Endothelial cell of umbilical vein (primary cell): ENCODE data around the gene WIZ. TPM values are rescaled to one million over a fixed set of nuclear protein-coding genes. Genes with fewer than 3 reads are reported as not detected.

Source experiments
- BruUV-seq: library from RNA; stranded (reverse); fragments of 400-500 nt; replicated peaks from 2 replicates; lab custom pipeline; 2021; lab: Mats Ljungman, UMichigan
- CTCF ChIA-PET: fragments of 300-600, 350-600 bp; sonication (Branson Sonifier 250); formaldehyde crosslinking; loops from one replicate; lab custom pipeline; 2021; ENCODE audit warnings: antibody characterized with exemption, inconsistent platforms; lab: Charles Lee
- POLR2A ChIA-PET: fragments of 300-600, 350-600 bp; sonication (Branson Sonifier 250); formaldehyde crosslinking; loops from one replicate; lab custom pipeline; 2021; ENCODE audit warnings: antibody characterized with exemption, inconsistent platforms; lab: Charles Lee
- DNase-seq: peaks from one replicate; pipeline ENCODE4 v3.0.0-alpha.2; 2011; ENCODE audit warnings: low read depth, low spot score
- FAIRE-seq: peaks from 2 replicates; lab custom pipeline; 2011; peaks lifted over from hg19 to GRCh38; lab: Jason Lieb, UNC
- H2AFZ ChIP-seq: 2 replicates; pipeline ENCODE4 v1.6.0; 2012; ENCODE audit warnings: low read depth, low read length, control low read depth, inconsistent platforms
- H3K27ac ChIP-seq: 2 replicates; pipeline ENCODE4 v1.5.1; 2011; ENCODE audit warnings: low read depth, mild to moderate bottlenecking, control low read depth, low read length, moderate library complexity; ENCODE audit not compliant: insufficient read depth
- H3K27me3 ChIP-seq, 2 experiments: 2 replicates each; pipeline versions ENCODE4 v1.6.0 to v1.6.1; 2011; ENCODE audit warnings: low read length in 2 of 2, mixed read lengths in 1 of 2; ENCODE audit not compliant: control insufficient read depth in 2 of 2, insufficient read depth in 2 of 2
- H3K36me3 ChIP-seq, 2 experiments: 2 replicates in 1 of 2; 3 replicates in 1 of 2; pipeline ENCODE4 v1.5.1; 2011; ENCODE audit warnings: low read length in 2 of 2, mild to moderate bottlenecking in 1 of 2, moderate library complexity in 1 of 2; ENCODE audit not compliant: control insufficient read depth in 2 of 2, insufficient read depth in 2 of 2; ENCODE audit errors: extremely low read depth in 1 of 2
- H3K4me1 ChIP-seq: 3 replicates; pipeline ENCODE4 v1.5.1; 2011; ENCODE audit warnings: mild to moderate bottlenecking, low read length; ENCODE audit not compliant: control insufficient read depth, insufficient read depth; ENCODE audit errors: extremely low read depth
- H3K4me2 ChIP-seq: 2 replicates; pipeline ENCODE4 v1.6.1; 2011; ENCODE audit warnings: low read length, control low read depth, mixed read lengths; ENCODE audit not compliant: insufficient read depth
- H3K4me3 ChIP-seq, 3 experiments: fragments of 200-600 bp in 1 of 3; sonication (generic), shearing (Covaris generic) in 1 of 3; replicated peaks in 1 of 3; 2 replicates each; pipeline ENCODE4 v1.5.1; 2011 to 2016; ENCODE audit warnings: control low read depth in 3 of 3, low read length in 3 of 3, mild to moderate bottlenecking in 2 of 3, inconsistent platforms in 1 of 3, low read depth in 1 of 3, moderate library complexity in 1 of 3; ENCODE audit not compliant: insufficient read depth in 1 of 3
- H3K79me2 ChIP-seq: 2 replicates; pipeline ENCODE4 v1.6.0; 2012; ENCODE audit warnings: low read length, inconsistent platforms; ENCODE audit not compliant: control insufficient read depth, insufficient read depth
- H3K9ac ChIP-seq: replicated peaks from 2 replicates; pipeline ENCODE3; 2011; ENCODE audit warnings: low read length, control low read depth; ENCODE audit not compliant: insufficient read depth; ENCODE audit errors: extremely low read depth
- H3K9me1 ChIP-seq: replicated peaks from 3 replicates; pipeline ENCODE4 v1.6.0; 2011; ENCODE audit warnings: mild to moderate bottlenecking, low read length; ENCODE audit not compliant: control insufficient read depth, insufficient read depth; ENCODE audit errors: extremely low read depth
- H3K9me3 ChIP-seq: replicated peaks from 2 replicates; pipeline ENCODE4 v1.5.1; 2012; ENCODE audit warnings: low read length, inconsistent platforms; ENCODE audit not compliant: control insufficient read depth, insufficient read depth
- H4K20me1 ChIP-seq: replicated peaks from 2 replicates; pipeline ENCODE3; 2011; ENCODE audit warnings: mild to moderate bottlenecking, low read length; ENCODE audit not compliant: control insufficient read depth, insufficient read depth; ENCODE audit errors: extremely low read depth
- CTCF ChIP-seq, 2 donors: IDR thresholded peaks; 1 replicate in 1 of 2; 2 replicates in 1 of 2; pipeline ENCODE4 v1.5.1; 2011; ENCODE audit warnings: low read length in 2 of 2, mild to moderate bottlenecking in 2 of 2, moderate library complexity in 2 of 2, control low read depth in 1 of 2, inconsistent platforms in 1 of 2, low read depth in 1 of 2; ENCODE audit not compliant: insufficient read depth in 1 of 2; ENCODE audit errors: extremely low read depth in 1 of 2
- EZH2 ChIP-seq: IDR thresholded peaks from 2 replicates; pipeline ENCODE4 v1.6.1; 2012; ENCODE audit warnings: borderline replicate concordance, low read depth, mild to moderate bottlenecking, moderate library complexity, low read length, inconsistent platforms; ENCODE audit not compliant: severe bottlenecking
- FOS ChIP-seq: IDR thresholded peaks from 2 replicates; pipeline ENCODE4 v1.6.1; 2011; ENCODE audit warnings: mild to moderate bottlenecking, low read length, moderate library complexity, borderline replicate concordance; ENCODE audit not compliant: insufficient read depth
- GATA2 ChIP-seq: IDR thresholded peaks from 2 replicates; pipeline ENCODE4 v1.7.0; 2011; ENCODE audit warnings: low read depth, mild to moderate bottlenecking, moderate library complexity, mixed read lengths, low read length; ENCODE audit not compliant: insufficient read length, insufficient read depth
- JUN ChIP-seq: IDR thresholded peaks from 2 replicates; pipeline ENCODE4 v1.6.1; 2011; ENCODE audit warnings: borderline replicate concordance, low read depth; ENCODE audit not compliant: insufficient read length, insufficient read depth
- MAX ChIP-seq: IDR thresholded peaks from 2 replicates; pipeline ENCODE4 v1.6.1; 2011; ENCODE audit not compliant: insufficient read depth, insufficient read length
- MYC ChIP-seq: IDR thresholded peaks from one replicate; pipeline ENCODE4 v1.6.1; 2011; ENCODE audit warnings: mild to moderate bottlenecking, low read depth, low read length
- POLR2A ChIP-seq: IDR thresholded peaks from 2 replicates; pipeline ENCODE4 v1.6.1; 2012; ENCODE audit warnings: low read depth, mild to moderate bottlenecking, control low read depth, low read length
- POLR2AphosphoS5 ChIP-seq: IDR thresholded peaks from 2 replicates; pipeline ENCODE4 v1.6.1; 2012; ENCODE audit warnings: low read depth, mild to moderate bottlenecking, control low read depth, low read length, moderate library complexity; ENCODE audit not compliant: insufficient read depth
- dilution Hi-C: fragments of 300-500 bp; cut with MboI; formaldehyde crosslinking; loops from one replicate; pipeline ENCODE4 v1.15.0; 2019; ENCODE audit warnings: low sequenced_read_pairs; ENCODE audit not compliant: extremely low pct_ligation_motif_present
- intact Hi-C: fragments of 100-400 bp; cut with micrococcal nuclease; formaldehyde crosslinking; loops from one replicate; pipeline ENCODE4 v1.10.0; 2022
- polyA plus RNA-seq, 4 experiments: library from polyadenylated mRNA; depleted of rRNA in 3 of 4; stranded (reverse) in 3 of 4; unstranded in 1 of 4; fragments of >200 nt; gene quantifications; 2 replicates each; pipeline versions ENCODE4 v1.2.1 to v1.2.3, GENCODE V29; 2011 to 2012; ENCODE audit warnings: missing spikeins in 1 of 4
- total RNA-seq: library from RNA; stranded (reverse); gene quantifications from 2 replicates; pipeline ENCODE4 v1.2.3, GENCODE V29; 2021

WIZ gene
- total and polyA plus RNA-seq, 2 donors (not counting 3 experiments of a cell fraction or from before 2014, with no cell fraction given), result 21.0 to 47.2 TPM

- no peak for FAIRE-seq
- BruUV-seq, result no TSS peak
- H4K20me1 ChIP-seq, result peaks cover 3% of the 10 kb centered on the region
- no peak for DNase-seq
- no peak overlapping the region for H3K4me3 ChIP-seq
- H3K36me3 ChIP-seq, result peaks cover 3 to 39% of the 10 kb centered on the region in 2 experiments
- no peaks in the 10 kb centered on the region for H3K27me3 ChIP-seq
- no peaks in the 10 kb centered on the region for H3K9me3 ChIP-seq
- intact Hi-C loops (no loop called here), dilution Hi-C loops (no loop called here)
- CTCF ChIA-PET, result interaction anchor here (1.2 kb wide), 1 partner anchor 151 kb away, joined by 4 read pairs; no protein-coding TSS in a partner anchor
- no peak overlapping the region for H2AFZ ChIP-seq
- H3K79me2 ChIP-seq, result peaks cover 69% of the 10 kb centered on the region
- H3K9me1 ChIP-seq, result no peaks in the 10 kb centered on the region
- no peak overlapping the region for H3K4me2 ChIP-seq
- H3K4me1 ChIP-seq, result no peaks in the 10 kb centered on the region
- no peak for TF ChIP-seq FOS
- no peak for TF ChIP-seq POLR2A
- TF ChIP-seq MAX, result no peak
- no peak for TF ChIP-seq POLR2AphosphoS5
- TF ChIP-seq EZH2, result no peak
- no peak for TF ChIP-seq GATA2
- TF ChIP-seq JUN, result no peak
- no peak for TF ChIP-seq MYC
- no peak for TF ChIP-seq CTCF (IDR thresholded peaks at IDR 0.05; ENCODE audit: extremely low read depth in 1 of 2, insufficient read depth in 1 of 2, low read depth in 1 of 2, low read length in 2 of 2)
- no peak overlapping the region for H3K9ac ChIP-seq
- POLR2A ChIA-PET, result no interaction called here
- no peak overlapping the region for H3K27ac ChIP-seq
These were observed 45.0 kb downstream of the WIZ start for GRCh38 chr19:15404780-15405211.
